ENCODE data around the gene PRKAR1A.

Gene PRKAR1A

GRCh38 chr17:68534695-68535088 lies 22.5 kb downstream of the PRKAR1A start:
- TF ChIP-seq POLR2A (IDR thresholded peaks at IDR 0.05; ENCODE audit: extremely low read depth, insufficient read length): no peak
- no peak for TF ChIP-seq MYC (IDR thresholded peaks at IDR 0.05; ENCODE audit: low read depth, low read length)
- TF ChIP-seq CTCF (IDR thresholded peaks at IDR 0.05; ENCODE audit: low read depth, low read length): no peak
- no peak for TF ChIP-seq MAX (IDR thresholded peaks at IDR 0.05; ENCODE audit: low read depth, low read length)
- no peak overlapping the region for H3K4me3 ChIP-seq (ENCODE audit: low read depth, low read length)
- DNase-seq (ENCODE audit: low read depth): no peak

- no peak for DNase-seq (ENCODE audit: low read depth)
- no peak for TF ChIP-seq MYC (IDR thresholded peaks at IDR 0.05; ENCODE audit: low read depth, low read length)
- TF ChIP-seq MAX (IDR thresholded peaks at IDR 0.05; ENCODE audit: low read depth, low read length): no peak
- TF ChIP-seq CTCF (IDR thresholded peaks at IDR 0.05; ENCODE audit: low read depth, low read length): no peak
- no peak overlapping the region for H3K4me3 ChIP-seq (ENCODE audit: low read depth, low read length)
Measured at GRCh38 chr17:68535922-68536321, 23.7 kb downstream of the PRKAR1A start.

- DNase-seq (ENCODE audit: low read depth): peak; percentile 9
- TF ChIP-seq CTCF (IDR thresholded peaks at IDR 0.05; ENCODE audit: low read depth, low read length) (no peak), MAX (IDR thresholded peaks at IDR 0.05; ENCODE audit: low read depth, low read length) (no peak), POLR2A (IDR thresholded peaks at IDR 0.05; ENCODE audit: extremely low read depth, insufficient read length) (no peak), MYC (IDR thresholded peaks at IDR 0.05; ENCODE audit: low read depth, low read length) (no peak)
- H3K4me3 ChIP-seq (ENCODE audit: low read depth, low read length): no peak overlapping the region
Measured at GRCh38 chr17:68539548-68540467, 27.6 kb downstream of the PRKAR1A start.

GRCh38 chr17:68540981-68541380 lies 28.8 kb downstream of the PRKAR1A start:
- no peak for DNase-seq (ENCODE audit: low read depth)
- no peak for TF ChIP-seq POLR2A (IDR thresholded peaks at IDR 0.05; ENCODE audit: extremely low read depth, insufficient read length)
- no peak for TF ChIP-seq MAX (IDR thresholded peaks at IDR 0.05; ENCODE audit: low read depth, low read length)
- no peak for TF ChIP-seq MYC (IDR thresholded peaks at IDR 0.05; ENCODE audit: low read depth, low read length)
- TF ChIP-seq CTCF (IDR thresholded peaks at IDR 0.05; ENCODE audit: low read depth, low read length): no peak
- no peak overlapping the region for H3K4me3 ChIP-seq (ENCODE audit: low read depth, low read length)

- no peak overlapping the region for H3K4me3 ChIP-seq (ENCODE audit: low read depth, low read length)
- no peak for DNase-seq (ENCODE audit: low read depth)
- TF ChIP-seq POLR2A (IDR thresholded peaks at IDR 0.05; ENCODE audit: extremely low read depth, insufficient read length): no peak
- TF ChIP-seq MAX (IDR thresholded peaks at IDR 0.05; ENCODE audit: low read depth, low read length): no peak
- no peak for TF ChIP-seq MYC (IDR thresholded peaks at IDR 0.05; ENCODE audit: low read depth, low read length)
- no peak for TF ChIP-seq CTCF (IDR thresholded peaks at IDR 0.05; ENCODE audit: low read depth, low read length)
Measured at GRCh38 chr17:68541816-68542215, 29.6 kb downstream of the PRKAR1A start.
